ENCODE data around the gene ARHGAP24. TPM values are rescaled to one million over a fixed set of nuclear protein-coding genes. Genes with fewer than 3 reads are reported as not detected.

The ARHGAP24 gene
- total RNA-seq, 2 experiments from 2014 or later: not detected

DNA sequence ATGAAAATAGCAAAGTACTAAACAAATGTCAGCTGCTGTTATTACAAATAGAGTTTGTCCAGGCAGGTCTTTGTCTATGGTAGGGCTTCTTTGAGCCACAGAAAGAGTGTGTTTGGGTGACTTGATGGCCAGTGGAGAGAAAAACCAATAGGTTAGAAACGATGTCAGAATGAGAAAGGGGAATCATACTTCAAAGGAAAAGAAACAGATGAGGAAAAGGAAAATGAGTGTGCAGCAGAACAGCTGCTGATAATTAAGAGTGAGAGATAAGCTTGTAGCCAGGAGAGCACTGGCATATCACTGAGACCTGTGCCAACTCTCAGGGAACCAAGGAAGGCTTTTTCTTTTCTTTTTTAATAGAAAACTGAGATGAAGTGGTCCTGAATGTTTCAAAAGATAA is 257.2 kb downstream of the ARHGAP24 start:
- CTCF ChIA-PET: no interaction called here
- Mint-ChIP-seq H3K4me3 (no peak overlapping the region), H3K27ac (no peak overlapping the region), H3K4me1 (no peaks in the 10 kb centered on the region), H3K27me3 (no peaks in the 10 kb centered on the region), H3K9me3 (no peaks in the 10 kb centered on the region), H3K36me3 (ENCODE audit: low read depth) (no peaks in the 10 kb centered on the region)
- DNase-seq: no peak
- POLR2A ChIA-PET: no interaction called here

DNA sequence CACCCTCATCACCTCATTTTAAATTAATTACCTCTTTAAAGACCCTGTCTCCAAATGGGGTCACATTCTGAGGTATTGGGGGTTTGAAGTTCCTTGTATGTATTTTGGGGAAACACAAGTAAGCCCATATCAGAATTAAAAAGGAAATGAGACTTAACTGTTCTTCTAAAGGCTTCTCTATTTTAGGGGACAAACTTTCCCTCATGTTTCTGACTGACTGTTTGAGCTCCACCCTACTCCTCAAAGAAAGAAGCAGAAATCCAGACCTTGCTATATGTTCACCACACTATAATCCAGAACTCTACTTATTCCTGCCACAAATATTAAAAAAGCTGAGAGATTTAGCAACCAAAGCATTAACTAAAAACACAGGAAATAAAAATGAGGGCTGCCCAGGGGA is 258.8 kb downstream of the ARHGAP24 start:
- no peak for DNase-seq
- ChIA-PET CTCF (no interaction called here), POLR2A (no interaction called here)
- Mint-ChIP-seq H3K9me3 (no peaks in the 10 kb centered on the region), H3K4me1 (no peaks in the 10 kb centered on the region), H3K27ac (no peak overlapping the region), H3K4me3 (no peak overlapping the region), H3K27me3 (no peaks in the 10 kb centered on the region), H3K36me3 (ENCODE audit: low read depth) (no peaks in the 10 kb centered on the region)

DNA sequence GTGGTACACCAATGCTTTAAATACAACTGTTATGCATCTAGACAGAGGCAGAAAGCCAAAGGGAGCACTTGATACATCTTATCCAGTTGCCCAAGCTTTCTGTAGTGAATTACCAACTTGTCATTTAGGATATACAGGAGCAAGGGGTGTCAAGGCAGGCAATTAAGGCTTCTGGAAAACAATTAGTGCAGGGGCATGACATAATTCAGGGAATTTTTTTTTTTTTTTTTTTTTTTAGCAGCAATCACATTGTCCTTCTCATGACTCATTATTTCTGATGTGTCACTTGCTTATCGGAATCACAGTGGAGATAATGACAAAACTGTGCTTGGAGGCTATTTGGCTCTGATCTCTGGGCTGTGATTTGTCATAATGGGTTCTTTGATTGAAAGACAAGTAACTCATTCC is 259.5 kb downstream of the ARHGAP24 start:
- ChIA-PET CTCF (no interaction called here), POLR2A (no interaction called here)
- H3K4me3 Mint-ChIP-seq: no peak overlapping the region
- no peaks in the 10 kb centered on the region for H3K36me3 Mint-ChIP-seq (ENCODE audit: low read depth)
- H3K4me1 Mint-ChIP-seq: no peaks in the 10 kb centered on the region
- H3K27me3 Mint-ChIP-seq: no peaks in the 10 kb centered on the region
- H3K27ac Mint-ChIP-seq: no peak overlapping the region
- DNase-seq: no peak
- H3K9me3 Mint-ChIP-seq: peaks cover 4% of the 10 kb centered on the region

DNA sequence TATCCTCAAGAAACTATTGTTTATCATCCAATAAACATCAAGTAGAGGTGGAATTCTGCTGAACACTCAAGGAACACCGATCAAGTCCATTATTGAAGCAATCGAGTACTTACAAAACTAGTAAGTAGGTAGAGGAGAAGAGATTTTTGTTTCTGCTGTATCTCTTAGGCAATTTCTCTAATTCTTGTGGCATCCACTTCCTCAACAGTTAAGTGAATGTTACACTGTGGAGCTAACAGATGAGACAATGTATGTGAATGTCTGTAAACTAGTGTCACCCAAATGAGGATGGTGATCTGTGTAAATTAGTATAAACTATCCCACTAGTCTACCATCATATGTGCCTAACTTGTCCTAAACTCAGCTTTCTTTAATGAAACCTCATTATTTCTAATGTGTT is 261.6 kb downstream of the ARHGAP24 start:
- ChIA-PET CTCF (no interaction called here), POLR2A (no interaction called here)
- H3K4me3 Mint-ChIP-seq: no peak overlapping the region
- no peak for DNase-seq
- H3K27me3 Mint-ChIP-seq: no peaks in the 10 kb centered on the region
- H3K4me1 Mint-ChIP-seq: no peaks in the 10 kb centered on the region
- H3K36me3 Mint-ChIP-seq (ENCODE audit: low read depth): no peaks in the 10 kb centered on the region
- H3K9me3 Mint-ChIP-seq: peaks cover 4% of the 10 kb centered on the region
- H3K27ac Mint-ChIP-seq: no peak overlapping the region

DNA sequence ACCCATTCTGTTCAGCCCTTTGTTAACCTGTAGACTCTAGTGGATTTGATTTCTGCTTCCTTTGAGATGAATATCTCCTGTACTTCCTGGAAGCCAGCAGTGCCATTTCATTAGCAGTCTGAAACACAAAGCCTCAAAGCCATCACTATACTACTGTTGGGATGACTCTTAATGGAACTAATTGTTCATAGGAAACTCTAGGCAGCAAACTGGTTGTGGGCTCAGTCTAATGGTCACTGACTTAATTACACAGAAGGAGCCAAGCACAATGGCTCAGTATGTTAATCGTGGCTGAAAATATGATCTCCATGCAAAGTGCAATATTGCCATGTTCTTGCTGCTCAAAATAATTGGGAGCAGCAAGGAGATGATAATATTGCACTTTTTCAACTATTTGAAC is 262.3 kb downstream of the ARHGAP24 start:
- Mint-ChIP-seq H3K9me3 (peaks cover 4% of the 10 kb centered on the region), H3K27me3 (no peaks in the 10 kb centered on the region)

DNA sequence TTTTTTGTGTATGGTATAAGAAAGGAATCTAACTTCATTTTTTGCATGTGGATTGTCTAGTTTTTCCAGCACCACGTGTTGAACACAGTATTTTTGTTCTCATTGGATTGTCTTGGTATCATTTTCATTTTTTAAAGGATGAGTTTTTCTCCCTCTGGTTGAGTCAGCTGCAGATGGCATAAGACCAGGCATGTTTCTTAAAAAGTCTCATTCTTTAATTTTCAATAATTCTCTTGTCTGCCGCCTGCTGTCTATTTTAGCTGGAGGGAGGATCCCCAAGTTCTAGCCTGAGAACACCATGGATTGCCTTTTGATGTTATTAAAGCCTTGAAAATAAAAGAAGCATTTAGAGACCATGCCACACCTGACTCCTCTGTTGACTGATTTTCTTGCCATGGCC is 263.8 kb downstream of the ARHGAP24 start:
- no peak for DNase-seq
- H3K36me3 Mint-ChIP-seq (ENCODE audit: low read depth): no peaks in the 10 kb centered on the region
- CTCF ChIA-PET: interaction anchor here (1.0 kb wide), 1 partner anchor 8 kb away, joined by 3 read pairs; no protein-coding TSS in a partner anchor
- no peaks in the 10 kb centered on the region for H3K27me3 Mint-ChIP-seq
- POLR2A ChIA-PET: no interaction called here
- H3K27ac Mint-ChIP-seq: no peak overlapping the region
- peaks cover 4% of the 10 kb centered on the region for H3K9me3 Mint-ChIP-seq
- no peaks in the 10 kb centered on the region for H3K4me1 Mint-ChIP-seq
- H3K4me3 Mint-ChIP-seq: no peak overlapping the region

More for the DNA sequence above, 262.3 kb downstream of the ARHGAP24 start:
- ChIA-PET CTCF (no interaction called here), POLR2A (no interaction called here)
- no peak overlapping the region for H3K27ac Mint-ChIP-seq
- H3K4me1 Mint-ChIP-seq: no peaks in the 10 kb centered on the region
- H3K4me3 Mint-ChIP-seq: no peak overlapping the region
- DNase-seq: no peak
- H3K36me3 Mint-ChIP-seq (ENCODE audit: low read depth): no peaks in the 10 kb centered on the region

DNA sequence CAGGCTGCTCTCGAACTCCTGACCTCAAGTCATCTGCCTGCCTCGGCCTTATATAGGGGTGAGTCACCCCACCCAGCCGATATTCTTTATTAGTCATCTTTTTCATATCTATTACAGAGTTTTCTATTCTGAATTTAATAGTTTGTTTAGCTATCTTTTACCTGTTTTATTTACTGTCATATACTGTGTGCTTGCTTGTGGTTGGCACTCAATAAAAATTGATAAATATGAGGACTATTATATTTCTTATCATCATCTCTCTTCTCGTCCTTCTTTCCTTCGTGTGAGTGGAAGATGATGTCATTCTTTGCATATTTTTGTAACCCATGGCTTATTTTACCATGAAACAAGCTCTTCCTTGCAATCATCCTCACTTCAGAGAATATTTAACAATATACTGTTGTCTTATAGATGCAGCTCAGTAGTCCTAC is 265.5 kb downstream of the ARHGAP24 start:
- Mint-ChIP-seq H3K27ac (no peak overlapping the region), H3K27me3 (no peaks in the 10 kb centered on the region), H3K9me3 (peaks cover 4% of the 10 kb centered on the region), H3K4me3 (no peak overlapping the region), H3K36me3 (ENCODE audit: low read depth) (no peaks in the 10 kb centered on the region), H3K4me1 (no peaks in the 10 kb centered on the region)
- ChIA-PET POLR2A (no interaction called here), CTCF (no interaction called here)
- no peak for DNase-seq

DNA sequence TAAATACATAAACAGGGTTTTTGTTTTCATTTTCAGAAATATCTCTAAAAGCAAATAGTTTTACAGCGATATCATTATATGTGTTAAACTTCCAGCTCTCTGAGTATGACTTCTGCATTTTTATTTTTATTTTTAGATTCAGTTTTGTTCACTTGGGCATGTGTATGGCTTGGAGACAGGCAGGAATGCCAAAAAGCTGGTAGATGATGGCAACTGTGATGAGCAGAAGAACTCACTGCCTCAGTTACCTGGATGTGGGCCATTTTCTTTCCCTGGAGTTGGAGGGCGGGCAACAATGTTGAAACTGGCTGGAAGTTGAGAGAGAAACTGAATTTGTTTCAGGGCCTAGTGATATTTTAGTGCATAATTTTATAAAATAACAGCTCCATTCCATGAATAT is 266.4 kb downstream of the ARHGAP24 start:
- Mint-ChIP-seq H3K4me3 (no peak overlapping the region), H3K27me3 (no peaks in the 10 kb centered on the region), H3K27ac (no peak overlapping the region), H3K36me3 (ENCODE audit: low read depth) (no peaks in the 10 kb centered on the region), H3K4me1 (no peaks in the 10 kb centered on the region), H3K9me3 (peaks cover 4% of the 10 kb centered on the region)
- POLR2A ChIA-PET: no interaction called here
- CTCF ChIA-PET: no interaction called here
- no peak for DNase-seq

DNA sequence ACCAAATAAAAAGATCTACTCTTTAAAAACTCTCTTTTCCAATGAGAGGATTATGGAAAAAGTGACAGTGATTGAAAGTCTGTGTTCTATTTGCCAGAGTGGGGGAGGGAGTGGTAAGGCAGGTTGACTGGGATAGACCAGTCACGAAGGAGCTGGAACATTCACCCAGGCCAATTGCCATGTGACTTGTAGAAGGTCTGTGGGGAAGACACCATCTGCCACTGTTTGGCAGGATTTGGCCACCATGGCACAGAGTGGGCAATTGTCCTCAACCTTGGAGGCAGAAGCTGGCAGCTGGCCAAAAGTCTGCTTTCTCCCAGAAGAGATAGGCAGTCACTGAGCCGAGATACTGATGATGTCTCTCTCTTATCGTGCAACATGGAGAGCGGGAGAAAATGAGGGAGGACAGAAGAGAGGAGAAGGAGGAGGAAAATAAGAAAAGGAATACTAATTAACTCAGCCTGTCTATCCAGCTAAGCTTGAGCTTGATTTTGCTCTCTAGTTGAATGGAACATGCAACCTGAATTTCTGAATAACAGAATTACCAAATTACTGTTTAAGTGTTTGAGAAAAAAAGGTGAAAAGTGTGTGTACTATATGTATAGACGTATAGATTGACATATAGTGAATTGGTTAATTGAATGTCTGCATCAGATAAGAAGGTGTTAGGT is 267.1 kb downstream of the ARHGAP24 start:
- Mint-ChIP-seq H3K4me1 (no peaks in the 10 kb centered on the region), H3K4me3 (no peak overlapping the region), H3K36me3 (ENCODE audit: low read depth) (no peaks in the 10 kb centered on the region), H3K27ac (no peak overlapping the region), H3K9me3 (peaks cover 4% of the 10 kb centered on the region), H3K27me3 (no peaks in the 10 kb centered on the region)
- DNase-seq: no peak
- CTCF ChIA-PET: no interaction called here
- POLR2A ChIA-PET: no interaction called here

DNA sequence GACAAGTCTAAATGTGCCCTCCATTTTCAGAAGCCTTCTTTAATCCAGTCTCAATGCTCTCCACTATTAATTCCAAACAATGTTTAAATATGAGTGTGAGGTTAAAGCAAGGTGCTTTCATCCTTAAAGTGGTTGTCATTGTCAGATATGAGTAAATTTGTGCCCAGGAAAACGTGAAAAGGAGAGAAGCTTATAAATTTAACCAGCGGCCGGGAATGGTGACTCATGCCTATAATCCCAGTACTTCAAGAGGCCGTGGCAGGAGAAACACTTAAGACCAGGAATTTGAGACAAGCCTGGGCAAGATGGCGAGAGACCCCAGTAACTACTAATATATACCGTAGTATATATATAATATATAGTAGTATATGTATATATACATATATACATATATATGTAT is 270.0 kb downstream of the ARHGAP24 start:
- no peak overlapping the region for H3K4me3 Mint-ChIP-seq
- H3K27ac Mint-ChIP-seq: no peak overlapping the region

DNA sequence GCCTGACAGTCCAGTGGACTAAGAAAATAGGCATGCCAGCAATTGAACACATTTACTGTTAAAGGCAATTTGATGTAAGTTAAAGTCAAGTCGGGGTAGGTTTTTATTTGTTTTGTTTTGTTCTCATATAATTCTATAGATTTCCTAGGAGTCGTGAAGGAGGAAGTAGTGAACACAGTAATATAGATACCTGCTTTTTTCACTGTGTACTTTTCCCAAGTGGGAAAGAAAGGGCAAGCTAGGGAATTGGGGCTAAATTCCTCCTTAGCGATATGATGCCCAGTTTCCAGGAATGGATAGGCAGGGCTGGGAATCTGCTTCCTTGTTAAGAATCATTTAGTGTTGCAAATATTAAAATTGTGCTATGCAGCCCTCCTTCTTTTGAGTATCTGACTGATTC is 271.0 kb downstream of the ARHGAP24 start:
- no peaks in the 10 kb centered on the region for H3K9me3 Mint-ChIP-seq
- H3K27ac Mint-ChIP-seq: no peak overlapping the region
- no peak overlapping the region for H3K4me3 Mint-ChIP-seq
- H3K27me3 Mint-ChIP-seq: no peaks in the 10 kb centered on the region
- no peaks in the 10 kb centered on the region for H3K36me3 Mint-ChIP-seq (ENCODE audit: low read depth)
- H3K4me1 Mint-ChIP-seq: no peaks in the 10 kb centered on the region
- CTCF ChIA-PET: interaction anchor here (1.8 kb wide), 1 partner anchor 598 kb away, joined by 3 read pairs; no protein-coding TSS in a partner anchor
- DNase-seq: no peak
- POLR2A ChIA-PET: no interaction called here

More for the DNA sequence above, 270.0 kb downstream of the ARHGAP24 start:
- Mint-ChIP-seq H3K27me3 (no peaks in the 10 kb centered on the region), H3K4me1 (no peaks in the 10 kb centered on the region), H3K36me3 (ENCODE audit: low read depth) (no peaks in the 10 kb centered on the region), H3K9me3 (no peaks in the 10 kb centered on the region)
- ChIA-PET POLR2A (no interaction called here), CTCF (no interaction called here)
- DNase-seq: no peak

DNA sequence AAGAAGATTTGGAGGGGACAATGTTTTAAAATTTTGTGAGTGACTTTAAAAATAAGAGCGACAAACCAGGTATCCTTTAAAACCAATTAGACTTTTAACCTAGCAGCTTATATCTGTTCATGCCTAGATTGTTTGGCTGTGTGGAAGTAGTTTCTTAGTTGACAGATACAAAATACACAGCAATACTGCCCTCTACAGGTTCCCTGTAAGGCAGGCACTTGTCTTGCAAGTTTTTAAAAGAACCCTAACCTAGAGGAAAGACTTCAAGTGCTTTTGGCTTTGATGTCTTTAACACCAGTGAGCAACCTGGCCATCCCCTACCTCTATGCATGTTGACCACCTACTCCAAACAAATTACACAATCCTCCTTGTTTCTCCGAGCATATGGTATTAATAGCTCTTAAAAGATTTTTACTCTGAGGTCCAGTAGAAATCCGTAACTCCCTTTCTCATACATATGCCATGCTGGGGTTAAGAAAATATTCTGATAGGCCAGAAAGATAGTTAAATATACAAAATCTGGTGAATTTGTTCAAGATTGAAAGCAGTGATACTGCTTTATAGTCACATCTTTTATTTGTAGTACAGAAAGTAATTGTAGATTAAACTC is 273.0 kb downstream of the ARHGAP24 start:
- Mint-ChIP-seq H3K36me3 (ENCODE audit: low read depth) (no peaks in the 10 kb centered on the region), H3K9me3 (no peaks in the 10 kb centered on the region), H3K4me3 (no peak overlapping the region), H3K27me3 (no peaks in the 10 kb centered on the region), H3K27ac (no peak overlapping the region), H3K4me1 (no peaks in the 10 kb centered on the region)
- POLR2A ChIA-PET: no interaction called here
- CTCF ChIA-PET: interaction anchor here (1.5 to 1.8 kb wide), 2 partner anchors 18 to 600 kb away, joined by 3 to 5 read pairs; no protein-coding TSS in a partner anchor
- no peak for DNase-seq

DNA sequence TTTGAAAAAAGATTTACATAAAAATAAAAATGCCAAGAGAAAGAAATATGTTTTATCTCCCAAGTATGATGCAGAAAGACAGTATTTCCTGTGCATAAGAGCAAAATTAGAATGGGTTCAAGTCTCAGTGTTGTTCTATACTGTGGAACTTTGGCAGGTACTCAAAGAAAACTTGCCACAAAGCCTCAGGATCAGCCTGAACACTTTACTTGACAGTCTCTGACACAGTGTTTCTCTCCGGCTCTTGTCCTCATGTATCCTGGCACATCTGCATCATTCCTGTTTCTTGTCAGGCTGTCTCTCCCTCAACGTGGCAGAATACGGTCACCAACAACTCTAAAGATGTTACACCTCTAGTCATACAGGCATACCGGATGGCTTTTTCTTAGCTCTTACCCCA is 273.7 kb downstream of the ARHGAP24 start:
- no peak overlapping the region for H3K27ac Mint-ChIP-seq
- H3K36me3 Mint-ChIP-seq (ENCODE audit: low read depth): no peaks in the 10 kb centered on the region
- ChIA-PET CTCF (interaction anchor here (1.5 kb wide), 1 partner anchor 19 kb away, joined by 5 read pairs; no protein-coding TSS in a partner anchor), POLR2A (no interaction called here)
- DNase-seq: no peak
- no peaks in the 10 kb centered on the region for H3K27me3 Mint-ChIP-seq
- no peaks in the 10 kb centered on the region for H3K4me1 Mint-ChIP-seq
- no peaks in the 10 kb centered on the region for H3K9me3 Mint-ChIP-seq
- H3K4me3 Mint-ChIP-seq: no peak overlapping the region

DNA sequence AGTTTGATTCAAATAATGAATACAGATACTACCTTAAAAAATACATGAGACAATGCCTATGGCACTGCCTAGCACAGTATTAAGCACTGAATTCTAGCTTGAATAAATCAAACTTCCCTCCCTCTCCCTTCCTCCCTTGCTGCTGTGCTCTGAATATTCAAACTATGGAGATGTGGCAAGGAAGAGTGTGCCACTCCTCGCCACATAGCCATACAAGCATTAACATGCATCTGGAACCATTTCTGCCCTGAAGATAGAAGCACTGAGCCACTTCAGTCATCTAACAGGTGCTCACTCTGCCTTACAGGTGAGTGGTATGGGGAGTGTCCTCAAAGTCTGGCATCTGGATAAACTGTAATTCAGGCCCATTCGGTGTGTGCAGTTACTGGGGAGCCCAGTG is 276.9 kb downstream of the ARHGAP24 start:
- CTCF ChIA-PET: no interaction called here
- POLR2A ChIA-PET: no interaction called here
- DNase-seq: no peak
- Mint-ChIP-seq H3K36me3 (ENCODE audit: low read depth) (no peaks in the 10 kb centered on the region), H3K27ac (no peak overlapping the region), H3K9me3 (no peaks in the 10 kb centered on the region), H3K27me3 (no peaks in the 10 kb centered on the region), H3K4me3 (no peak overlapping the region), H3K4me1 (no peaks in the 10 kb centered on the region)

All from activated CD4-positive, alpha-beta memory T cell treated with anti-CD3 and anti-CD28 coated beads, Interleukin-2, amount 10 ng/mL, durations not matched to agents 7 days and 5 days (primary cell).